HG02884 (cell line): ENCODE results near the gene FBXL7.

ENCODE experiments used
- ATAC-seq: cut with Tn5 transposase; IDR thresholded peaks from one replicate; pipeline ENCODE4 v1.9.1; 2021; ENCODE audit warnings: mild to moderate bottlenecking, moderate library complexity; ENCODE audit not compliant: unreplicated experiment

The FBXL7 gene

DNA sequence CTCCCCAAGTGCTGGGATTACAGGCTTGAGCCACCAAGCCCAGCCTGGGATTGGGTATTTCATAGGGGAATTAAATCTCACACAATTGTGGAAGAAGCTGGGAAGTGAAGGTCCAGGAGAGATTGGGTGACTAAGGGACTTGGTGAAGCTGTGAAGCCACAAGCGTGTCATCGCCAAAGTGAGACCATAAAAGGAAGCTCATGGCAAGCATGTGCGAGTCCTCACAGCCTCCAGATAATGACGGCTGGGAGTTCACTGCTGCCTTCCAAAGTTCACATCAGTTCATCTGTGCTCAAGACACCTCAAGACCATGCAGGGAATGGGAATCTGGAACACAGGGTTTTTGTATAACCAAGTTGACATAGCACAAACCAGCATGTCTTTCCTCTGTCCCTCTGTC lies 469.0 kb downstream of the FBXL7 start:
- ATAC-seq, result no peak

DNA sequence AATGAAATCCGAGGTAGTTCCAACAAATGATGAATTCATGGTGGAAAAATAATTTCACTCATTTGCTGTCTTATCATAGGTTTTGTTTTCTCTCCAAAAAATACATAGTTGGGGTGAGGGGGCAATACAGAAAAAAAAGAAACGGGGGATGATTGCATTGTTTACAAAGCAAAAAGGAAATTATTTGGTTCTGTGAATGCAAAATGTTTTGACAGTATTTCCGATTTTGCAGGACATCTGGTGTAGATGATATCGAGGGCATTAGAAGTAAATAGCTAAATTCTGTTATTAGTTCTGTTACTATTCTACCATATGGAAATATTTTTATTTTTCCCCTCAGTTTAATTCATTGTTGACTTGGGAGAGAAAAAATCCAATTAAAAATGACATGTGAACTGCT lies 477.9 kb downstream of the FBXL7 start:
- no peak for ATAC-seq

DNA sequence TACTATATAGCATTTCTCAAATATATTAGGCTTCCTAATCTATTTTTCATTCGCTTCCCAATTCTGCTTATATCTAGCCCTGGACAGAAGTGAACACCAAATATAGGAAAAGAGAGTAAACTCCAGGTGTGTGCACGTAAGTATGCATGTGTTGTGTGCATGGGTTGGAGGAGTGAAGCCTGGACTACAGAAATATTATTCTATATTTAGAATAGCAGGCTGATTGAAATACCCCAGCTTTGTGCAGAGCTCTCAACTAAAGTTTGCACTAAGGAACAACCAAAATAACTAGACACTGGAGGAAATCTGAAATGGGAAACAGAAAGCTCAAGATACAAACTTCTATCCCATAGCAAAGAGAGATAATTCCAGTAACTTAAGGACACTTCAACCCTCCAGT lies 480.9 kb downstream of the FBXL7 start:
- no peak for ATAC-seq

DNA sequence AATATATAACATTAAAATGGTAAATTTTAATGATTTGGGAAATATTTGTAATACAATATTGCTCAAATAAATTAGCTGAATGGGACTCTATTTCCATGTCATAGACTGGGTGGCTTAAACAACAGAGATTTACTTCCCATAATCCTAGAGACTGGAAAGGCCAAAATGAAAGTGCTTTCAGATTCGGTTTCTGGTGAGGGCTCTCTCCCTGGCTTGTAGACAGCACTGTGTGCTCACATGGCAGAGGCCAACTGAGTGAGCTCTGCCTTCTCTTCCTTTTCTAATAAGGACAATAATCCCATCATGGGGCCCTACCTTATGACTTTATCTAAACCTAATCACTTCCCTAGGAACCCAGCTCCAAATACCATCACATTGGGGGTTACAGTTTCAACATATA lies 483.4 kb downstream of the FBXL7 start:
- ATAC-seq, result no peak
